Measurements from ENCODE around the gene MAD2L1BP. TPM values are rescaled to one million over a fixed set of nuclear protein-coding genes. Genes with fewer than 3 reads are reported as not detected.

The MAD2L1BP gene
- total and polyA plus RNA-seq, 7 donors = 17.0 to 43.1 (median 30.5) TPM

GRCh38 chr6:43674921-43675320 lies 39.3 kb downstream of the MAD2L1BP start:
- WGBS, 3 donors = 91 to 95% (median 91%) methylated on average over 8 of the region's 8 CpGs
- no peak for DNase-seq
- intact Hi-C loops (cut with DNase I) = no loop called here
- H3K4me1 ChIP-seq = peaks cover 91% of the 10 kb centered on the region
- H3K36me3 ChIP-seq (ENCODE audit: insufficient read depth in 1 of 2, low read depth in 1 of 2) = peaks cover 0 to 78% of the 10 kb centered on the region in 2 donors
- no peak overlapping the region for H3K4me3 ChIP-seq
- no peak for ATAC-seq
- H3K27ac ChIP-seq = peak overlapping the region; percentile 95
- H3K9me3 ChIP-seq = no peaks in the 10 kb centered on the region
- no peak for TF ChIP-seq CTCF (IDR thresholded peaks at IDR 0.05)
- H3K27me3 ChIP-seq (ENCODE audit: insufficient read depth in 3 of 3, low read length in 2 of 3) = no peaks in the 10 kb centered on the region

- peaks cover 91% of the 10 kb centered on the region for H3K4me1 ChIP-seq
- no peaks in the 10 kb centered on the region for H3K9me3 ChIP-seq
- peak; percentile 52 to 72 (median 57) for ATAC-seq
- DNase-seq = peak; percentile 68 to 85
- peak overlapping the region; percentile 25 for H3K4me3 ChIP-seq
- H3K27ac ChIP-seq = peak overlapping the region; percentile 95
- TF ChIP-seq CTCF (IDR thresholded peaks at IDR 0.05) = no peak
- no peaks in the 10 kb centered on the region for H3K27me3 ChIP-seq (ENCODE audit: insufficient read depth in 3 of 3, low read length in 2 of 3)
- H3K36me3 ChIP-seq (ENCODE audit: insufficient read depth in 1 of 2, low read depth in 1 of 2) = peaks cover 0 to 75% of the 10 kb centered on the region in 2 donors
- intact Hi-C loops (cut with DNase I) = no loop called here
- WGBS, 3 donors = 33 to 43% (median 41%) methylated on average over 7 of the region's 7 CpGs
Measured at GRCh38 chr6:43676962-43677606, 41.4 kb downstream of the MAD2L1BP start.

- no peak for TF ChIP-seq CTCF (IDR thresholded peaks at IDR 0.05)
- peak overlapping the region; percentile 95 for H3K27ac ChIP-seq
- 50 to 76% (median 57%) methylated on average over 7 of the region's 7 CpGs for WGBS, 3 donors
- DNase-seq = no peak
- peak overlapping the region; percentile 25 for H3K4me3 ChIP-seq
- intact Hi-C loops (cut with DNase I) = no loop called here
- ATAC-seq = no peak
- H3K9me3 ChIP-seq = no peaks in the 10 kb centered on the region
- H3K27me3 ChIP-seq (ENCODE audit: insufficient read depth in 3 of 3, low read length in 2 of 3) = no peaks in the 10 kb centered on the region
- peaks cover 0 to 78% of the 10 kb centered on the region in 2 donors for H3K36me3 ChIP-seq (ENCODE audit: insufficient read depth in 1 of 2, low read depth in 1 of 2)
- peaks cover 91% of the 10 kb centered on the region for H3K4me1 ChIP-seq
Measured at GRCh38 chr6:43677759-43678158, 42.1 kb downstream of the MAD2L1BP start.

- Histone ChIP-seq H3K27me3 (ENCODE audit: insufficient read depth in 3 of 3, low read length in 2 of 3) (no peaks in the 10 kb centered on the region), H3K4me1 (peaks cover 94% of the 10 kb centered on the region), H3K27ac (peak overlapping the region; percentile 95), H3K9me3 (no peaks in the 10 kb centered on the region), H3K36me3 (ENCODE audit: insufficient read depth in 1 of 2, low read depth in 1 of 2) (peaks cover 0 to 75% of the 10 kb centered on the region in 2 donors), H3K4me3 (peak overlapping the region; percentile 13)
- DNase-seq (peak; percentile 56 to 87), ATAC-seq (peak; percentile 82 to 86 (median 84))
- 37 to 65% (median 39%) methylated on average over 7 of the region's 7 CpGs for WGBS, 3 donors
- intact Hi-C loops (cut with DNase I) = no loop called here
- peak; percentile 18 for TF ChIP-seq CTCF (IDR thresholded peaks at IDR 0.05)
Measured at GRCh38 chr6:43678341-43678740, 42.7 kb downstream of the MAD2L1BP start.
